IPS-18c (cell line): ENCODE results near the gene FBXO21.
A peak's percentile ranks its signal among the peaks of the same experiment; 100 is the strongest.
"Not testable (repeated sequence)": the region's sequence is repeated elsewhere in the genome, so short reads cannot be mapped to it uniquely, and the experiment has no call there.

Experiments
- H3K4me3 ChIP-seq: 2 replicates; pipeline ENCODE4 v1.7.0; 2013; ENCODE audit warnings: low read depth, mild to moderate bottlenecking, low read length, moderate library complexity; ENCODE audit not compliant: insufficient read depth
- H3K9me3 ChIP-seq: one replicate; pipeline ENCODE4 v1.6.1; 2013; ENCODE audit warnings: mild to moderate bottlenecking, low read length, moderate library complexity; ENCODE audit not compliant: control insufficient read depth, insufficient read depth

The FBXO21 gene

GRCh38 chr12:117105902-117106301, 84.4 kb downstream of the FBXO21 start:
- H3K9me3 ChIP-seq: no peaks in the 10 kb centered on the region
- no peak overlapping the region for H3K4me3 ChIP-seq

GRCh38 chr12:117104003-117104402, 86.3 kb downstream of the FBXO21 start:
- H3K4me3 ChIP-seq, H3K9me3 ChIP-seq: not testable (repeated sequence)

GRCh38 chr12:117102800-117103181, 87.5 kb downstream of the FBXO21 start:
- H3K4me3 ChIP-seq: no peak overlapping the region

GRCh38 chr12:117101953-117102799, 88.1 kb downstream of the FBXO21 start:
- no peaks in the 10 kb centered on the region for H3K9me3 ChIP-seq
- no peak overlapping the region for H3K4me3 ChIP-seq

More at GRCh38 chr12:117102800-117103181, 87.5 kb downstream of the FBXO21 start:
- H3K9me3 ChIP-seq: no peaks in the 10 kb centered on the region

GRCh38 chr12:117100851-117101673, 89.2 kb downstream of the FBXO21 start:
- H3K9me3 ChIP-seq: no peaks in the 10 kb centered on the region
- H3K4me3 ChIP-seq: no peak overlapping the region

- H3K4me3 ChIP-seq: no peak overlapping the region
- H3K9me3 ChIP-seq: no peaks in the 10 kb centered on the region
These were observed 90.0 kb downstream of the FBXO21 start for GRCh38 chr12:117100251-117100650.

GRCh38 chr12:117098361-117099217, 91.7 kb downstream of the FBXO21 start:
- Histone ChIP-seq H3K4me3 (peak overlapping the region; percentile 84), H3K9me3 (no peaks in the 10 kb centered on the region)

GRCh38 chr12:117098024-117098360, 92.3 kb downstream of the FBXO21 start:
- Histone ChIP-seq H3K9me3 (no peaks in the 10 kb centered on the region), H3K4me3 (peak overlapping the region; percentile 84)

- H3K4me3 ChIP-seq: no peak overlapping the region
- H3K9me3 ChIP-seq: no peaks in the 10 kb centered on the region
These were observed 93.1 kb downstream of the FBXO21 start for GRCh38 chr12:117097159-117097558.

- Histone ChIP-seq H3K9me3 (no peaks in the 10 kb centered on the region), H3K4me3 (no peak overlapping the region)
These were observed 93.7 kb downstream of the FBXO21 start for GRCh38 chr12:117096501-117097042.

- H3K4me3 ChIP-seq, H3K9me3 ChIP-seq: not testable (repeated sequence)
These were observed 95.1 kb downstream of the FBXO21 start for GRCh38 chr12:117095191-117095590.

- Histone ChIP-seq H3K9me3 (no peaks in the 10 kb centered on the region), H3K4me3 (no peak overlapping the region)
These were observed 96.2 kb downstream of the FBXO21 start for GRCh38 chr12:117093918-117094630.

GRCh38 chr12:117093431-117093830, 96.8 kb downstream of the FBXO21 start:
- Histone ChIP-seq H3K9me3 (peaks cover 5% of the 10 kb centered on the region), H3K4me3 (no peak overlapping the region)

GRCh38 chr12:117092886-117093285, 97.4 kb downstream of the FBXO21 start:
- peaks cover 5% of the 10 kb centered on the region for H3K9me3 ChIP-seq
- no peak overlapping the region for H3K4me3 ChIP-seq

- Histone ChIP-seq H3K4me3 (no peak overlapping the region), H3K9me3 (peaks cover 5% of the 10 kb centered on the region)
These were observed 97.8 kb downstream of the FBXO21 start for GRCh38 chr12:117092511-117092780.
